NCI-H510A treated with DMSO at 0.1 percent for 48 hours (cell line): ENCODE results near the gene OR2T1.
A peak's percentile ranks its signal among the peaks of the same experiment; 100 is the strongest.
"Not testable (repeated sequence)": the region's sequence is repeated elsewhere in the genome, so short reads cannot be mapped to it uniquely, and the experiment has no call there.

ENCODE experiments used
- DNase-seq: peaks from one replicate; lab custom pipeline; 2025; lab: John Stamatoyannopoulos, UW

Gene OR2T1, protein sequence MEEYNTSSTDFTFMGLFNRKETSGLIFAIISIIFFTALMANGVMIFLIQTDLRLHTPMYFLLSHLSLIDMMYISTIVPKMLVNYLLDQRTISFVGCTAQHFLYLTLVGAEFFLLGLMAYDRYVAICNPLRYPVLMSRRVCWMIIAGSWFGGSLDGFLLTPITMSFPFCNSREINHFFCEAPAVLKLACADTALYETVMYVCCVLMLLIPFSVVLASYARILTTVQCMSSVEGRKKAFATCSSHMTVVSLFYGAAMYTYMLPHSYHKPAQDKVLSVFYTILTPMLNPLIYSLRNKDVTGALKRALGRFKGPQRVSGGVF

DNA sequence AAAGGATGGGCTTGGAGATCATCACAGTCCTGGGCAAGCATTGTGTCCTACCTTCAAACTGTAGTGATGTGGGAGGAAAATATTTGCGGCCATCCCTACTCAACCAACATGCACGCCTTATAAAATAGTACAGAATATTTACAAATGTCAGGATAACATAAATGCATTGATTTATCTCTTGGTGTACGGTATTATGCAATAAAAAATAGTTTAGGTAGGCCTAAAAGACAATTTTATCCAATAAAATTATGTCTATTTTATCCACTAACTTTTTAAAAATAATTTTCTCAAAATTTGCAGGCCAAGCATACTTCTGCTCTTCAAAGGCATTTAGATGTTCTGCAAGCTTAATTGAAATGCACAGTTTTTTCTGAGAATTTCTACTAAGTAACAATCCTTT is at the start of gene OR2T1:
TSS of gene OR2T1 (plus strand) at position 301 of the 400 bp plus-strand sequence. CDS start 3,100 bp downstream, outside the sequence.
- DNase-seq, result no peak

- no peak for DNase-seq
Observed at GRCh38 chr1:248359415-248359814, 43.4 kb upstream of the OR2T1 start.

GRCh38 chr1:248361121-248361715 is 41.6 kb upstream of the OR2T1 start, which contains the start of gene OR2T4:
Gene OR2T4 (plus strand): TSS chr1:248361665. CDS start chr1:248361665, 0 bp downstream.
- DNase-seq, result no peak

DNA sequence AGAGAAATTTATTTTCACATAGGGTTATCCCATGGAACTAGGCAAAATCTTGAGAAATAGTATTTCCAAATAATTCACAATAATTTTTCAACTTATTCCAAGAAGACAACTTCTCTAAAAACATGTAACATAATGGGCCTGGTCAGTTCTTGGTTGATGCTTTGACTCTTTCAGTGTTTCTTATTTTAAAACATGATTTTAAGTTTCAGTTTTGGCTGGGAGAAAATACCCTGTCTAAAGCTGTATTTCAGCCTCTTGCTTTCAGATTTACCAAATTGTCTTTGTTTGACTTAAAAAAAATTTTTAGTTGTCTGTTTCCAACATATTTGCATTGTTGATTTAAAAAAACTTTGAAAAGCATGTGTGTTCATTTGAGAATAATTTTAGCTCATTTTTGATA is 36.2 kb upstream of the OR2T1 start:
- no peak for DNase-seq

DNA sequence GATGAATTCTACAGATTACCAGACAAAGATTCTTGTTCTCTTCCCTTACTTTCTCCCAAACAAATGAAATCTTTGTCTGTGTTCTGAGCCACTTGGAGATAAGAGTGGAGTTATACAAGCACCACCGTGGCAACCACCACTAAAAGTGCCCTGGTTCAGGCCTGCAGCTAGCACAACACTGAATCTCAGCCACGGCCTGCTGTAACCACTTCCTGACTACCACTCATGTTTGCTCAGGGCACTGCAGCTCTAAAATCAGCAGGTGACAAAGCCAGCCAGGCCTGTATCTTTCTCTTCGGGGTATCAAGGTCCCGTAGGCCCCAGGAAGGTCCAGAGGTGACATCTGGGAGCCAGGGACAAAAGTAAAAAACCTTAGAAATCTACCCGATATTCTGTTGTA is 30.5 kb upstream of the OR2T1 start:
- DNase-seq, result no peak

GRCh38 chr1:248373761-248374160 is 29.1 kb upstream of the OR2T1 start:
- no peak for DNase-seq

GRCh38 chr1:248375446-248375845 is 27.4 kb upstream of the OR2T1 start, which contains the start of gene OR2T6:
Gene OR2T6 (plus strand): TSS chr1:248375746. CDS start chr1:248387609, 11,863 bp downstream.
- no peak for DNase-seq

- DNase-seq, result no peak
Observed at GRCh38 chr1:248376916-248377315, 25.9 kb upstream of the OR2T1 start.

DNA sequence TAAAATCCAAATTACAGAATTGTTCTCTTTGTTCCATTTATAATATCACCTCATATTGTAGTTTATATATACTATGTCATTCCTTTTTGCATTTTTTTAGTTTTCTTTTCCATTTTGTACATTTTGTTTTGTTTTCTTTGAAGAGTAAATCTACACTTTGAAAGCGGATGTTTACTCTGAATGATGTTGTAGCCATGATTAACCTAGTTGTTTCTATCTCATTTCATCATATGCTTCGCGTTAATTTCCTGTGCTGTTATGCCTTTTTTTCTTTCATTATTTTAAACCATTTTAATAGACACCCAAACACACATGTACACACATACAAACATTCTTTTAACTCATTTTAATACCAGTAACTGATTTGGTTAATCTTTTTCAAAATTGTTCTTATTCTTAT is 22.0 kb upstream of the OR2T1 start:
- DNase-seq, result no peak

DNA sequence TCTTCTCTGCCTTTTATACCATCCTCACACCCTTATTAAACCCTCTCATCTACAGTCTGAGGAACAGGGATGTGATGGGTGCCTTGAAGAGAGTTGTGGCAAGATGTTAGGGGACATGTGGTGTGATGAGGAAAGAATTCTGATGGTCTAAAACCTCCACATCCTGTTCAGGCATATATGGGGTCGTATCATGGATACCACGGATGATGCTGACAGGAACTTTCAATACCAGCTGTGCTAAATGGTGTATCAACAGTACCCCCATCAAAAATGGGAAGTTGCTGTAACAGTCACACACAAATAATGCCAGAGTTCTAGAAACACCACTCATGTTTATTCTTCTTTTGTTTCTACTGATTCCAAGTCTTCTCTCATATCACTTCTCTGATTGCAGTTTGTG is 14.4 kb upstream of the OR2T1 start:
- DNase-seq, result no peak

DNA sequence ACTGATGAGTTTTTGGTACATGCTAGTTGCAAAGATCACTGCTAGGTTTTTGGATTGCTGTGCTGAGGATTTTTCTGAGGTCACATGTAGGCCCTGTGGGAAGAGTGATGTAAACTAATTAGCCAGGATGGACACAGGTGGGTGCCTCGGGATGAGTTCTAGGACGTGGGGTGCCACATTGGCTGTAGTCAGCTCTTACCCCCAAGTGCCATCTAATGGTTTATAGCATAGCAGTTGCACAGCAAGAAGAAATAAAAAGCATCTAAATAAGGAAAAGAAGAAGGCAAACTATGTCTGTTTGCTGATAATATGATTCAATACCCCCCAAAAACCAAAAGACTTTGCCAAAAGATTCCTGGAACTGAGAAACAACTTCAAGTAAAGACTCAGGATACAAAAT is 9.8 kb upstream of the OR2T1 start:
- no peak for DNase-seq

- peak; percentile 1 for DNase-seq
Observed at GRCh38 chr1:248404024-248404423, 1.2 kb downstream of the OR2T1 start.

GRCh38 chr1:248406721-248407692 is 4.2 kb downstream of the OR2T1 start:
- no peak for DNase-seq

GRCh38 chr1:248416226-248416625 is 13.4 kb downstream of the OR2T1 start:
- no peak for DNase-seq

- no peak for DNase-seq
Observed at GRCh38 chr1:248417854-248418253, 15.0 kb downstream of the OR2T1 start.

- DNase-seq, result no peak
Observed at GRCh38 chr1:248421384-248421783, 18.5 kb downstream of the OR2T1 start.

DNA sequence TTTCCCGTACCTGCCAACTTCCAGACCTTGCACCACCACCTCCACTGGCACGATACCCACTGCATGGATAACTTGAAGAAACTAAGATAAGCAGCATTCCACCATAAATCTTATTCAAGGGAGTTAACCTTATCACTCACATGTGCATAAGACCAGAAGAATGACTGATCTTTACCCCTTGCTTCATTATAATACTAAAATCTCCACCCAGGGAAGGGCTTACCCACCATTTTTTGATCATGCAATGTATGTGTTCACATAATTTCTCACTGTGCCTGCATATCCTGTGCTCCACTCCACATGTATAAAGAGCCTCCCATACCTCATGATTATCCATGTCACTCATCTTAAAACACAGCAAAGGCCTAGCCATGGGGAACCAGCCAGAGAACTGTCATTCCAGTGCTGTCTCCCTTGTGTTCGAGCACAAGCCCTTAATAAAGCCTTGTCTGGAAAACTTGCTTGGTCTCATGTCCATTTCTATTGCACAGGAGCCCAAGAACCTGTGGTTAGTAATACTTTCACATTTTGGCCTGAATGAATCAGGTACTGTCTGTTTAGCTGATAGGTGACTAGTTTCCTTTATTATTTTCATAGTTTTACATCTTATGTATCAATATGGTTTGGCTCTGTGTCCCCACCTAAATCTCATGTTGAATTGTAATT is 24.8 kb downstream of the OR2T1 start:
- DNase-seq, result not testable (repeated sequence)

GRCh38 chr1:248428192-248428533 is 25.3 kb downstream of the OR2T1 start:
- DNase-seq, result not testable (repeated sequence)

DNA sequence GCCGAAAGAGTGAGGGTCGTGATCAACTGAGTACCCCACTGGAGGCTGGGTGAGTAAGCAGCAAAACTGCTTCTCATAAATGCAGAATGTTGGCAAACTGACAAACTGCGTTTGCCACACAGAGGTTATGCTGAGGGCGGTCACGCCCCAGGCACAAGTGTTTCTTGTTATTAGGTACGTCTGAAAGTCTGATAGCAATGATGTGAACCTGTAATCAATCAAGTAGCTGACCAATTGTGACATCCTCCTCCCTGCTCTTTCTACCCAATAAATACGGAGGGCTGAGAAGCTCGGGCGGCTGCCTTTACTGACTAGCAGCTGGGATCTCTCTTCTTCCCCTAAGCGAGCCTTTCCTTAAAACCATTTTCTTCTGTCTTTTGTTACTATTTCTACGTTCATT is 28.8 kb downstream of the OR2T1 start:
- not testable (repeated sequence) for DNase-seq

- not testable (repeated sequence) for DNase-seq
Observed at GRCh38 chr1:248432201-248432600, 29.4 kb downstream of the OR2T1 start.

DNA sequence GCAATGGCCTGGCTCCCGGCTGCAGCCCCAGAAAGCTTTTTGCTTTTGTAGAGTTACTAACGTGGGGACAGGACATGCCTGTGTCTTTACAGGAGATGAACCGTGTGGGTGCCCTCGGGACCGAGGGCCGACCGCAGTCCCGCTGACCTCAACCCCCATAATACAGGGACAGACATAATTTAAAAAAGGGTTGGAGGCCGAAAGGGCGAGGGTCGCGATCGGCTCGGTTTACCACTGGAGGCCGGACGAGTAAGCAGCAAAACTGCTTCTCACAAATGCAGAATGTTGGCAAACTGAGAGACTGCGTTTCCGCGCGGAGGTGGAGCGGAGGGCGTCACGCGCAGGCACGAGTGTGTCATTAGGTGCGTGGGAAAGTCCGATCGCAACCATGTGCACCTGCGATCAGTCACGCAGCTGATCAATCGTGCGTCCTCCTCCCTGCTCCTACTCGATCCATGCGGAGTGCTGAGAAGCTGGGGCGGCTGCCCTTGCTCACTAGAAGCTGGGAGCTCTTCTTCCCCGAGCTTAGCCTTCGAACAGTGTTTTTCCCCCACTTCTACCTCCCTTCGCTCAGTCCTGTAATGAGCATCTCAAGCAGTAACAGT is 31.1 kb downstream of the OR2T1 start:
- DNase-seq, result not testable (repeated sequence)
